Neutrophil (primary cell): ENCODE measurements around the gene HELZ.

ENCODE experiments used
- H3K27ac ChIP-seq: fragments of 200-600 bp; sonication (generic); 2 replicates; pipeline ENCODE4 v1.5.1; 2016; ENCODE audit warnings: mild to moderate bottlenecking, moderate library complexity
- H3K27me3 ChIP-seq: fragments of 200-600 bp; sonication (generic); 2 replicates; pipeline ENCODE4 v1.6.0; 2016; ENCODE audit warnings: mild to moderate bottlenecking
- H3K36me3 ChIP-seq: fragments of 200-600 bp; sonication (generic); 2 replicates; pipeline ENCODE4 v1.5.1; 2017
- H3K4me1 ChIP-seq, 2 experiments: fragments of 200-600 bp in 1 of 2; sonication (generic) in 1 of 2; 1 replicate in 1 of 2; 2 replicates in 1 of 2; pipeline versions ENCODE4 v1.5.1 to v1.6.1; 2013 to 2016; ENCODE audit warnings: low read depth in 1 of 2, low read length in 1 of 2, mild to moderate bottlenecking in 1 of 2, moderate library complexity in 1 of 2; ENCODE audit not compliant: control insufficient read depth in 1 of 2, insufficient read depth in 1 of 2
- H3K4me3 ChIP-seq, 2 experiments: fragments of 200-600 bp in 1 of 2; sonication (generic) in 1 of 2; 1 replicate in 1 of 2; 2 replicates in 1 of 2; pipeline ENCODE4 v1.5.1; 2013 to 2016; ENCODE audit warnings: low read depth in 1 of 2, low read length in 1 of 2, mild to moderate bottlenecking in 1 of 2, moderate library complexity in 1 of 2
- H3K9me3 ChIP-seq: fragments of 200-600 bp; sonication (generic); 2 replicates; pipeline ENCODE4 v1.5.1; 2016
- CTCF ChIP-seq: fragments of 200-600 bp; sonication (generic); IDR thresholded peaks from 2 replicates; pipeline ENCODE4 v1.5.1; 2016; ENCODE audit warnings: antibody characterized with exemption

HELZ gene

DNA sequence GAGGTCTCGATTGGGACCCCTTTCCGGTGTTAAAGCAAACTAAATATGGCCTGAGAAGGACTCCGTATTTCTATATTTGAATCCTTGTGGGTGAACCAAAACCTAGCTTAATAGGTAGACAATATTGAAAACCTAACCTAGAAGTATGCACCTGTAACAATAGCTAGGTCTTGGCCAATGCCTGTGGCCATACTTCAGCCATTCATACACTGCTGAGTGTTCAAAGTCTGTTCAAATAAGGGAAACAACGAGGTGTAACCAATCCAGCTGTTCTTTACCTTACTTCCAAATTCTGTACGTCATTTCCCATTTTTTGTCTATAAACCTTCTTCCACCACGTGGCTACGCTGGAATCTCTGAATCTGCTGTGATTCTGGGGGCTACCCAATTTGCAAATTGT is 34.1 kb upstream of the HELZ start:
- Histone ChIP-seq H3K36me3 (no peaks in the 10 kb centered on the region), H3K4me1 (no peaks in the 10 kb centered on the region), H3K4me3 (no peak overlapping the region), H3K27me3 (no peaks in the 10 kb centered on the region), H3K9me3 (no peaks in the 10 kb centered on the region), H3K27ac (no peak overlapping the region)
- TF ChIP-seq CTCF, result no peak

GRCh38 chr17:67278363-67278762 is 33.4 kb upstream of the HELZ start:
- no peak overlapping the region for H3K27ac ChIP-seq
- H3K36me3 ChIP-seq, result no peaks in the 10 kb centered on the region
- no peak for TF ChIP-seq CTCF
- no peaks in the 10 kb centered on the region for H3K9me3 ChIP-seq
- H3K4me1 ChIP-seq, result no peaks in the 10 kb centered on the region
- H3K27me3 ChIP-seq, result no peaks in the 10 kb centered on the region
- no peak overlapping the region for H3K4me3 ChIP-seq

GRCh38 chr17:67276075-67276474 is 31.1 kb upstream of the HELZ start:
- Histone ChIP-seq H3K4me1 (no peaks in the 10 kb centered on the region), H3K27ac (no peak overlapping the region), H3K27me3 (no peaks in the 10 kb centered on the region), H3K9me3 (no peaks in the 10 kb centered on the region), H3K4me3 (no peak overlapping the region), H3K36me3 (no peaks in the 10 kb centered on the region)
- no peak for TF ChIP-seq CTCF

- H3K9me3 ChIP-seq, result no peaks in the 10 kb centered on the region
- H3K27ac ChIP-seq, result no peak overlapping the region
- TF ChIP-seq CTCF, result no peak
- H3K4me1 ChIP-seq, result no peaks in the 10 kb centered on the region
- H3K27me3 ChIP-seq, result no peaks in the 10 kb centered on the region
- no peak overlapping the region for H3K4me3 ChIP-seq
- no peaks in the 10 kb centered on the region for H3K36me3 ChIP-seq
Observed at GRCh38 chr17:67274466-67274865, 29.5 kb upstream of the HELZ start.

- TF ChIP-seq CTCF, result no peak
- no peaks in the 10 kb centered on the region for H3K36me3 ChIP-seq
Observed at GRCh38 chr17:67273900-67274299, 28.9 kb upstream of the HELZ start.

More at GRCh38 chr17:67273900-67274299, 28.9 kb upstream of the HELZ start:
- Histone ChIP-seq H3K4me3 (no peak overlapping the region), H3K9me3 (no peaks in the 10 kb centered on the region), H3K27ac (no peak overlapping the region), H3K27me3 (no peaks in the 10 kb centered on the region), H3K4me1 (no peaks in the 10 kb centered on the region)
